GM21529 (cell line): ENCODE results near the gene OSCP1.
A peak's percentile ranks its signal among the peaks of the same experiment; 100 is the strongest.

Experiments used
- ATAC-seq: cut with Tn5 transposase; IDR thresholded peaks from one replicate; pipeline ENCODE4 v1.9.1; 2021; ENCODE audit not compliant: unreplicated experiment

Gene OSCP1

GRCh38 chr1:36475341-36475740 lies 25.1 kb upstream of the OSCP1 start:
- no peak for ATAC-seq

DNA sequence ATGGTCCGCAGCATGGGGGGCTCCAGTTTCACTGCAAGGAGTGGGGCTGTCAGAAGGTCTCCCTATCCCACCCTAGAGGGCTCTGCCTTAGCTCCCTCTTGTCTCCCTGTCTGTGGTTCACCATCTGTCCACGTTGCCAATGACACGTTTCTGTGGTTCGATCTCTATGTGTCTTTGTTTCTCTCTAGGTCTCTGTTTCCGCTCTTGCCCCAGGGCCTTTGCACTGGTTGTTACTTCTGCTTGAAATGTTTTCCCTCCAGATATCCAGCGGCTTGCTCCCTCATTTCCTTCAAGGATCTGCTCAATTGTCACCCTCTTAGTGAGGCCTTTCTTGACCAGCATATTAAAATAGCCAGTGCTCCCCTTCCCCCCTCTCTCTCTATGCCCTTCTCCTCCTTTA lies 22.4 kb upstream of the OSCP1 start:
- ATAC-seq: no peak

- ATAC-seq: no peak
Measured at GRCh38 chr1:36471830-36472641, 21.8 kb upstream of the OSCP1 start.

DNA sequence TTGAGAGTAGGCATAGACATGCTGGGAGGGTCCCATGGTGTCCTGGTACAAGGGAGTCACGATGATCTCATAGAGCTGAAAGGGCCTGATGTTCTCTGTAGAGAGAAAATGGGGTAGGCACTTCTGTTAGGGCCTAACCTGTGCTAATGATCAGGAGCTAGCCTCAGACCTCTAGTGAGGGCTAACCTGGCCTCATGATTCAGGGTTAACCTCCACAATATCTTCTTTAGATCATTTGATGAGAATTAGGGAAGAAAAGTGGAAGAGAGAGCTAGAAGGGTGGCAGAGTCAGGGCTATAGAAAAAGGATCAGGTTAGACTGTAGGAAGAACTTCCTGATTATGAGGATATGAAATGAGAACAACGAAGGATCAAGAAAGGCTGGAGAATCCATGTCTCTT lies 18.9 kb upstream of the OSCP1 start:
- ATAC-seq: no peak

DNA sequence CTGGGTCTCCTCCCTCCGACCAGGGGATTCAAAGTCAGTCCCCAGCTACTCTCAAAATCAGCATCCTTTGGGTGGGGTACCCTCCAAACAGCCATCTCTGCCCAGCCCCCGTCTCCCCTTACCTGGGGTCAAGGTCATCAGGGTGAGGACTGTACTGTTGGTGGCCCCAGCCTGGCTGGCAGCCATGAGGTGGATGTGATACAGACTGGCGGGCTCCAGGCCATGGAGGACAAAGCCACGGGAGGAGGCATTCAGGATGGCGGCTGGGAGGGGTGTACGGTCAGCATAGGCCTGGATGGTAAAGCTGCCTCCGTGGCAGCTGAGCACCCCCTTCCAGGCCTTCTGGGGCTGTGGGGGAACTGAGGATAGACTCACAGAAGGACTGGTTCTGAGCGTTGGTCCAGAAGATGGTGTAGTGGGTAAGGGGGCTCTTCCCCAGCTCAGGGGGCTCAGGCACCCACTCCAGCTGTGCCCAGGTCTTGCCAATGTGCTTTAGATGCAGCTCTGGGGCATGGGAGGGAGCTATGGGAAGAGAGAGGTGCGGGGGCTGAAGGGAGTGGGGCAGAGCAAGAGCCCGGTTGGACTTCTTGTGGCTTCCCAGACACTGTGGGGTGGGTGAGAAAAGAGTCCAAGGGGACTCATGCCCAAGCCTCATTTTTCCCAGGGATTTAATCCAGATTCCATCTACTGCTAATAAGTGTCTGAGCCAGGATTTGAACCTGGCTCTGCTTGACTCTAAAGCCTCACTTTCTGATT lies 17.6 kb upstream of the OSCP1 start:
- ATAC-seq: no peak

GRCh38 chr1:36467027-36467410 lies 16.8 kb upstream of the OSCP1 start:
- ATAC-seq: no peak

GRCh38 chr1:36466370-36467026 lies 16.2 kb upstream of the OSCP1 start:
- ATAC-seq: no peak

DNA sequence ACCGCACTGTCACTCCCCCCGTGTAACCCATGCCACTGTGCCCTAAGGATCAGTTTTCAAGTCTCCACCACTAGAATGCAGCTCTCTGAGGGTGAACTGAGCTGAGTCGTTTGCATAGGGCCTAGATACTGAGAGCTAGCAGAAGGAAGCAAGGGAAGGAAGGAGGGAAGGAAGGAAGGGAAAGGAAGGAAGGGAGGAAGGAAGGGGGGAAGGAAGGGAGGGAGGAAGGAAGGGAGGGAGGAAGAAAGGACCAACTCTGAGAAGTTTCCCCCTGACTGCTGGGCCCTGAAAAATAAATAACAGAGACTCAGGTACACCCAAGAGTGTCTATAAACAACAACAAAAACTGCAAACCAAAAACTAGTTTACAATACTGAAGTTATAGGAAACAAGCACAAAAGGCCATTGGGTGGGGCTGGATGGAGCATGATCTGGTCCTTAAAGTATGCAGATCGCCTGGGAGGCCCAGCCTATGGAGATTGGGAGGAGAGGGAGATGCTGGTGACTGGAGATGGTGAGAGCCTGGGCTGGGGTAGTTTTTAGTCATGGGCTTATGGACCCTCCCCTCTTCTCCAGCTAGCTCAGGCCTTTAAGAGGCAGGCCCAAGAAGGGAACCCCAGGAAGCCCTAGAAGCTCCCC lies 15.6 kb upstream of the OSCP1 start:
- no peak for ATAC-seq

GRCh38 chr1:36464605-36465393 lies 14.5 kb upstream of the OSCP1 start:
- peak; percentile 36 for ATAC-seq

DNA sequence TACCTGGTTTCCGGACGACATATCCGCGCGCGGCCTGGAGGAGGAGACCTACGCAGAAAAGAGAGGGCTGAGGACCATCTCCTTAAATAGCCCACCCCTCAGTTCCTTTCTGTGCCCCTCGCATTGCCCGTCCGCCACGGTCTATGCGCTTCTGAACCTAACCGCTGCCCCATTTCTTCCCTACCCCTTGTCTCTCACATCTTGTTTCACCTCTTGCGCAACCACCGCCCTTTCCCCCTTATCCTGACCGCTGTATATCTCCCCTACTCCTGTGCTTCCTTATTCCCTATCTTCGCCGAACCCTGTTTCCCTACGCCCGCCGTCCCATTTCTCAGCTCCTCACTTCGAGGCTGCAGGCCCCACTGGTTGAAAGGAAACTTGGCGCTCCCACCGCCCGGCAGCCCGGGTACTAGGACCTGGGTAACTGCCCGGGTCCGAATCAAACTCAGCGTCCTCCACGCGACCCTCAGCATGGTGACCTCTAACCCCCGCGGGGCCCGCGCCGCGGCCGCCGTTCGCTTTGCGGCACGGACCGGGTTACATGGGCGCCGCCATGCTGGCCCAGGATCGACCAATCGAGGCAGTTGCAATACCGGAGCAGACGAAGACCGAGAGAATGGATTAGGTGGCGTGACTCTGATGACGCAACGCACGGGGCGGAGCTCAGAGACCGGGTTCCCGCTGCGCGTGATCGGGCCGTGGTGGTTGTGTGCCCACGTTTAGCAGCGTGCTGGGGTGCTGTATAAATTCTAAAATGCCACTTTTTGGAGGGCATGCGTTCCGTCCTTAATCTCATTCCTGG lies 13.8 kb upstream of the OSCP1 start, which contains the start of gene MRPS15:
Gene MRPS15 (minus strand): TSS at position 582 of the 802 bp plus-strand sequence. CDS start 109 bp downstream, at position 473.
- ATAC-seq: peak; percentile 93

GRCh38 chr1:36463463-36463802 lies 13.2 kb upstream of the OSCP1 start:
- ATAC-seq: no peak

DNA sequence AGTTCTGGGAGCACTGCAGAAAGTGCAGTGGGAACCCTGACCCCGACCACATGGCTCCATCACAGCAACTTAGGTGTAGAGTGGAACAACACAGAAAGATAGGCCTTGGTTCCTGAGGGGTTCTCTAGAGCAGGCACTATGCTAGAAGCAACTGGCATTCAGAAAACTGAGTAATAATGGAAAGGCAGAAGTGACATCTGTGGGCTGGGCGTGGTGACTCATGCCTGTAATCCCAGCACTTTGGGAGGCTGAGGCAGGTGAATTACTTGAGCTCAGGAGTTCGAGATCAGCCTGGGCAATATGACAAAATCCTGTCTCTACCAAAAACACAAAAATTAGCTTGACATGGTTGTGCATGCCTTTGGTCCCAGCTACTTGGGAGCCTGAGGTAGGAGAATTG lies 8.7 kb upstream of the OSCP1 start:
- ATAC-seq: no peak

DNA sequence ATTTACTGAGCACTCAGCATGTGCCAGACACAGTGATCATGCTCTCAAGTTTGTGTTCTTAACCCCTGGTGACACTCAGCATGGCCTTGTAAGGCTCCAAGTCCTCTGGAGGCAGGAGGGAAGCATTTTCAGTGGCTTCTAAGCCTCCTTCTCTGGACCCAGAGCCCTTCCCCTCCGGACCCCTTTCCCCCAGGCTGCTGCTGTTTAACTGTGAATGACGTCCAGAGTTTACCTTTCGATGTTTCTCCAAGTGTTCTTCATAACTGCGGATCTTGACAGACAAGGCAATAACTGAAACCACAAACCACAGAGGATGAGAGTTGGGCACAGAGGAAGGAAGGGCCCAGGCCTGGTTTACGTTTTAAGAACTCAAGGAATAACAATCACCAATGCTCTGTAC lies 7.4 kb upstream of the OSCP1 start:
- no peak for ATAC-seq

GRCh38 chr1:36456391-36456928 lies 6.2 kb upstream of the OSCP1 start:
- ATAC-seq: no peak

- ATAC-seq: no peak
Measured at GRCh38 chr1:36455386-36455785, 5.1 kb upstream of the OSCP1 start.

DNA sequence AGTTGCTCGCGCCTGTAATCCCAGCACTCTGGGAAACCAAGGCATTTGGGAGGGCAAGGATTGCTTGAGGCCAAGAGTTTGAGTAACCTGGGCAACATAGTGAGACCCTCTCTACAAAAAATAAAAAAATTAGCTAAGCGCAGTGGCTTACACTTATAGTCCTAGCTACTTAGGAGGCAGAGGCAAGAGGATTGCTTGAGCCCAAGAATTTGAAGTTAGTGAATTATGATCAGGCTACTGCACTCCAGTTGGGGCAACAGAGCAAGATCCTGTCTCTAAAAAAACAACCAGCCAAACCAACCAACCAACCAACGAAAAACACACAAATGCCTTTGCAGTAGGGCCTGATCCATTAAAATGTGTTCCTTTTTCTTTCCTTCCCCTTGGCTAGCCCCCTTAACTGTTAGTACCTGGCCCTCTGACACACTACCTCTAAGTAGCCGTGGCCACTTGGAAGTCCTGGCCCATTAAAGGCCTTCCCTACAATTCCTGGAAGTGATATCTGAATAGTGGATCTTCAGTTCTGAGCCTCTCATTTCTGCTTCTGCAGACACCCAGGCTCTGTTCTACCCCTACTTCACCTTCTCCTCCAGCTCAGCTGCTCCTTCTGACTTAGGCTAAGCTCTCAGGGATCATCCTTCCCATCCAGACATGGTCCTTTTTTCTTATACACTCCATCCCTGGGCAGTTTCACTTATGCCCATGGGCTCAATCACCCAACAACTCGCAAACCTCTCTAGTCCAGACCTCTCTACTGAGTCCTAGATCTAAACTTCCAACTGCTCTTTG lies 3.5 kb upstream of the OSCP1 start:
- ATAC-seq: no peak

- no peak for ATAC-seq
Measured at GRCh38 chr1:36453051-36453450, 2.8 kb upstream of the OSCP1 start.

- ATAC-seq: no peak
Measured at GRCh38 chr1:36450919-36451305, 661 bp upstream of the OSCP1 start.

DNA sequence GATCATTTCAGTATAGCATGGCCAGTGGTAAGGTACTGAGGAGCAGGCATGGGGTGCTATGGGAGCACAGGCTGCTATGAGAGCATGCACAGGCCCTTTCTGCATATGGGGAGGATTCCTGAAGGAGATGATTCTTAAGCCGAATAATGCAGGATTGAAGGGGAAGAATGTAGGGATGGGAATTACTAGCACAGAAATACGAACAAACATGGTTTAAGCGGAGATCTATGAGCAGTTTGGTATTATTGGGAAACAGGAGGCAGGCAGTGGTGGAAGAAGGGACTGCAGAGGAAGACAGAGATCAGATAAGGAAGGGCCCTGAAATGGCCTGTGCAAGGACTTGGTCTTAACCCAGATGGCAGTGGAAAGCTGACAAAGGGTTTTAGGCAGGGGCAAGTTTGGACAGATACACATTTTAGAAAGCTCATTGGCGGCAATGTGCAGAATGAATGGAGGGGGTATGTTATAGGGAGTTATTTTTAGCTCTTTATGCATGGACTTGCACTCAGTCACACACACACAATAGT lies 1.7 kb downstream of the OSCP1 start:
- no peak for ATAC-seq
